Liver (tissue), 9 donors: Measurements from ENCODE around the gene EDC3. TPM values are rescaled to one million over a fixed set of nuclear protein-coding genes. Genes with fewer than 3 reads are reported as not detected.
A peak's percentile ranks its signal among the peaks of the same experiment; 100 is the strongest.

Source experiments
- DNase-seq: peaks from one replicate; pipeline ENCODE4 v3.0.0-alpha.2; 2017; ENCODE audit warnings: low spot score
- H3K27ac ChIP-seq, 2 donors: one replicate each; pipeline ENCODE4 v1.7.0; 2013; ENCODE audit warnings: inconsistent platforms in 2 of 2, low read length in 2 of 2, control low read depth in 1 of 2, low read depth in 1 of 2, mild to moderate bottlenecking in 1 of 2
- H3K27me3 ChIP-seq, 4 donors: one replicate each; pipeline versions ENCODE4 v1.6.1 to v1.7.0; 2013; ENCODE audit warnings: low read length in 3 of 4, inconsistent platforms in 1 of 4, mild to moderate bottlenecking in 1 of 4, moderate library complexity in 1 of 4; ENCODE audit not compliant: control insufficient read depth in 4 of 4, insufficient read depth in 4 of 4
- H3K36me3 ChIP-seq, 4 donors: one replicate each; pipeline versions ENCODE4 v1.6.1 to v1.7.0; 2013; ENCODE audit warnings: low read length in 3 of 4, mild to moderate bottlenecking in 3 of 4, low read depth in 1 of 4, moderate library complexity in 1 of 4; ENCODE audit not compliant: control insufficient read depth in 4 of 4, insufficient read depth in 3 of 4
- H3K4me1 ChIP-seq, 4 donors: one replicate each; pipeline versions ENCODE4 v1.6.1 to v1.7.0; 2013; ENCODE audit warnings: low read length in 3 of 4, mild to moderate bottlenecking in 3 of 4, moderate library complexity in 1 of 4; ENCODE audit not compliant: control insufficient read depth in 4 of 4, insufficient read depth in 4 of 4
- H3K4me3 ChIP-seq, 3 donors: one replicate each; pipeline versions ENCODE4 v1.6.1 to v1.7.0; 2013; ENCODE audit warnings: low read length in 3 of 3, control low read depth in 1 of 3, low read depth in 1 of 3, mild to moderate bottlenecking in 1 of 3
- H3K9ac ChIP-seq, 2 donors: one replicate each; pipeline ENCODE4 v1.7.0; 2013; ENCODE audit warnings: low read length in 2 of 2, mild to moderate bottlenecking in 2 of 2, moderate library complexity in 2 of 2, control low read depth in 1 of 2, low read depth in 1 of 2
- H3K9me3 ChIP-seq, 4 donors: one replicate each; pipeline versions ENCODE4 v1.6.1 to v1.7.0; 2013; ENCODE audit warnings: low read length in 3 of 4; ENCODE audit not compliant: control insufficient read depth in 4 of 4
- EGR1 ChIP-seq, 2 donors: IDR thresholded peaks; 2 replicates each; pipeline ENCODE4 v1.6.1; 2016 to 2018; ENCODE audit warnings: antibody characterized with exemption in 2 of 2, low read depth in 2 of 2
- FOXA1 ChIP-seq: IDR thresholded peaks from 2 replicates; pipeline ENCODE4 v1.6.1; 2016; ENCODE audit warnings: antibody characterized with exemption
- FOXA2 ChIP-seq: IDR thresholded peaks from 2 replicates; pipeline ENCODE4 v1.6.1; 2016; ENCODE audit warnings: antibody characterized with exemption
- GABPA ChIP-seq, 2 donors: IDR thresholded peaks in 1 of 2; conservative IDR thresholded peaks in 1 of 2; 2 replicates each; pipeline ENCODE4 v1.6.1; 2016; ENCODE audit warnings: antibody characterized with exemption in 2 of 2, mild to moderate bottlenecking in 1 of 2, moderate library complexity in 1 of 2
- HNF4A ChIP-seq, 2 donors: conservative IDR thresholded peaks; 2 replicates each; pipeline ENCODE4 v1.6.1; 2016; ENCODE audit warnings: antibody characterized with exemption in 2 of 2, mild to moderate bottlenecking in 2 of 2
- HNF4G ChIP-seq: IDR thresholded peaks from 2 replicates; pipeline ENCODE4 v1.6.1; 2016; ENCODE audit warnings: antibody characterized with exemption
- JUND ChIP-seq, 2 donors: IDR thresholded peaks; 2 replicates each; pipeline ENCODE4 v1.6.1; 2016; ENCODE audit warnings: antibody characterized with exemption in 2 of 2
- NR2F2 ChIP-seq: IDR thresholded peaks from 2 replicates; pipeline ENCODE4 v1.6.1; 2016; ENCODE audit warnings: antibody characterized with exemption
- RAD21 ChIP-seq, 2 donors: IDR thresholded peaks; 2 replicates each; pipeline ENCODE4 v1.6.1; 2016; ENCODE audit warnings: antibody characterized with exemption in 2 of 2, mild to moderate bottlenecking in 2 of 2
- RXRA ChIP-seq, 2 donors: IDR thresholded peaks; 2 replicates each; pipeline ENCODE4 v1.6.1; 2017 to 2018; ENCODE audit warnings: antibody characterized with exemption in 2 of 2, mild to moderate bottlenecking in 1 of 2
- SP1 ChIP-seq: IDR thresholded peaks from 2 replicates; pipeline ENCODE4 v1.6.1; 2018; ENCODE audit warnings: antibody characterized with exemption, mild to moderate bottlenecking
- TAF1 ChIP-seq: conservative IDR thresholded peaks from 2 replicates; pipeline ENCODE4 v1.6.1; 2016; ENCODE audit warnings: antibody characterized with exemption, mild to moderate bottlenecking
- YY1 ChIP-seq: IDR thresholded peaks from 2 replicates; pipeline ENCODE4 v1.6.1; 2016; ENCODE audit warnings: antibody characterized with exemption, mild to moderate bottlenecking
- WGBS: extraction: QIAGEN DNeasy Blood & Tissue Kit; methylation state at CpG from one replicate; pipeline ENCODE4 v1.1.7; 2013; 5-methylcytosine and 5-hydroxymethylcytosine counted together
- polyA plus RNA-seq, 2 donors: library from polyadenylated mRNA; stranded (reverse) in 1 of 2; unstranded in 1 of 2; fragments of 200-250 nt in 1 of 2; fragments of >200 nt in 1 of 2; fragmentation: Nextera tagmentation in 1 of 2; extraction: Ambion mirVana in 1 of 2; gene quantifications; one replicate each; pipeline versions ENCODE4 v1.2.1 to v1.2.3, GENCODE V29; 2013 to 2015
- total RNA-seq, 2 donors: library from RNA; depleted of rRNA; stranded (reverse); fragments of >200 nt; gene quantifications; one replicate each; pipeline ENCODE4 v1.2.3, GENCODE V29; 2014
- TF ChIP-seq, protein P1 (sequence below): IDR thresholded peaks from 2 replicates; pipeline ENCODE4 v1.6.1; 2016; ENCODE audit warnings: antibody characterized with exemption, mild to moderate bottlenecking
- TF ChIP-seq, protein P2 (sequence below): IDR thresholded peaks from 2 replicates; pipeline ENCODE4 v1.6.1; 2016; ENCODE audit warnings: antibody characterized with exemption
- TF ChIP-seq, protein P3 (sequence below): IDR thresholded peaks from 2 replicates; pipeline ENCODE4 v1.6.1; 2016; ENCODE audit warnings: antibody characterized with exemption
- TF ChIP-seq, protein P4 (sequence below): IDR thresholded peaks from 2 replicates; pipeline ENCODE4 v1.6.1; 2016; ENCODE audit warnings: antibody characterized with exemption
- donor health status: healthy.
- donor health status: healthy.
- donor health status: healthy.
- donor health status: healthy.
- donor health status: healthy.

Gene EDC3
- total and polyA plus RNA-seq, 4 donors: 5.8 to 9.5 (median 7.4) TPM

DNA sequence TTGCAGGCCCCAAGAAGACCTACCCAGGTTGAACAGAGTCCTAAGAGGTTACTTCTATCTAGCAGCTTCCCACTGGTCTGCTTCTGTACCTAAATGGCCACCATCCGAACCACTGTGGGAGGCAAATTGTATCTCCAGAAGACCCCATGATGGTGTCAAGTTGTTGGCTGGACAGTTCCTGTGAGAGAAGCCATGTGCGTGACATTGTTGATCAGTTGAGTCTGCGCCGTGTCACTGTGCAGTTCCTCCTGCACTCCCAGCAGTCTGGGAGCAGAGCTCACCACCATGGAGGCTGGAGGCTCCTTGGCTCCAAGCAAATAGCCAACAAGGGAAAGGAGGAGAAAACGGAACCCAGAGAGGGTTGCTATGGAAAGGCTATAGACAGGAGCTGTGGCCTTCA lies 37.0 kb upstream of the EDC3 start:
- Histone ChIP-seq H3K4me1 (peaks cover 5 to 49% (median 31%) of the 10 kb centered on the region in 4 donors), H3K27me3 (no peaks in the 10 kb centered on the region), H3K4me3 (no peak overlapping the region), H3K9me3 (no peaks in the 10 kb centered on the region), H3K36me3 (no peaks in the 10 kb centered on the region), H3K9ac (no peak overlapping the region), H3K27ac (no peak overlapping the region)
- TF ChIP-seq, protein P1, sequence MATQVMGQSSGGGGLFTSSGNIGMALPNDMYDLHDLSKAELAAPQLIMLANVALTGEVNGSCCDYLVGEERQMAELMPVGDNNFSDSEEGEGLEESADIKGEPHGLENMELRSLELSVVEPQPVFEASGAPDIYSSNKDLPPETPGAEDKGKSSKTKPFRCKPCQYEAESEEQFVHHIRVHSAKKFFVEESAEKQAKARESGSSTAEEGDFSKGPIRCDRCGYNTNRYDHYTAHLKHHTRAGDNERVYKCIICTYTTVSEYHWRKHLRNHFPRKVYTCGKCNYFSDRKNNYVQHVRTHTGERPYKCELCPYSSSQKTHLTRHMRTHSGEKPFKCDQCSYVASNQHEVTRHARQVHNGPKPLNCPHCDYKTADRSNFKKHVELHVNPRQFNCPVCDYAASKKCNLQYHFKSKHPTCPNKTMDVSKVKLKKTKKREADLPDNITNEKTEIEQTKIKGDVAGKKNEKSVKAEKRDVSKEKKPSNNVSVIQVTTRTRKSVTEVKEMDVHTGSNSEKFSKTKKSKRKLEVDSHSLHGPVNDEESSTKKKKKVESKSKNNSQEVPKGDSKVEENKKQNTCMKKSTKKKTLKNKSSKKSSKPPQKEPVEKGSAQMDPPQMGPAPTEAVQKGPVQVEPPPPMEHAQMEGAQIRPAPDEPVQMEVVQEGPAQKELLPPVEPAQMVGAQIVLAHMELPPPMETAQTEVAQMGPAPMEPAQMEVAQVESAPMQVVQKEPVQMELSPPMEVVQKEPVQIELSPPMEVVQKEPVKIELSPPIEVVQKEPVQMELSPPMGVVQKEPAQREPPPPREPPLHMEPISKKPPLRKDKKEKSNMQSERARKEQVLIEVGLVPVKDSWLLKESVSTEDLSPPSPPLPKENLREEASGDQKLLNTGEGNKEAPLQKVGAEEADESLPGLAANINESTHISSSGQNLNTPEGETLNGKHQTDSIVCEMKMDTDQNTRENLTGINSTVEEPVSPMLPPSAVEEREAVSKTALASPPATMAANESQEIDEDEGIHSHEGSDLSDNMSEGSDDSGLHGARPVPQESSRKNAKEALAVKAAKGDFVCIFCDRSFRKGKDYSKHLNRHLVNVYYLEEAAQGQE: no peak
- TF ChIP-seq, protein P2, sequence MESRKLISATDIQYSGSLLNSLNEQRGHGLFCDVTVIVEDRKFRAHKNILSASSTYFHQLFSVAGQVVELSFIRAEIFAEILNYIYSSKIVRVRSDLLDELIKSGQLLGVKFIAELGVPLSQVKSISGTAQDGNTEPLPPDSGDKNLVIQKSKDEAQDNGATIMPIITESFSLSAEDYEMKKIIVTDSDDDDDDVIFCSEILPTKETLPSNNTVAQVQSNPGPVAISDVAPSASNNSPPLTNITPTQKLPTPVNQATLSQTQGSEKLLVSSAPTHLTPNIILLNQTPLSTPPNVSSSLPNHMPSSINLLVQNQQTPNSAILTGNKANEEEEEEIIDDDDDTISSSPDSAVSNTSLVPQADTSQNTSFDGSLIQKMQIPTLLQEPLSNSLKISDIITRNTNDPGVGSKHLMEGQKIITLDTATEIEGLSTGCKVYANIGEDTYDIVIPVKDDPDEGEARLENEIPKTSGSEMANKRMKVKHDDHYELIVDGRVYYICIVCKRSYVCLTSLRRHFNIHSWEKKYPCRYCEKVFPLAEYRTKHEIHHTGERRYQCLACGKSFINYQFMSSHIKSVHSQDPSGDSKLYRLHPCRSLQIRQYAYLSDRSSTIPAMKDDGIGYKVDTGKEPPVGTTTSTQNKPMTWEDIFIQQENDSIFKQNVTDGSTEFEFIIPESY: no peak
- TF ChIP-seq HNF4G (no peak), JUND (IDR thresholded peaks at IDR 0.05) (no peak), FOXA1 (no peak), RAD21 (IDR thresholded peaks at IDR 0.05) (no peak), FOXA2 (no peak), GABPA (IDR thresholded peaks at IDR 0.05 in 1 of 2, conservative IDR thresholded peaks at IDR 0.05 in 1 of 2) (no peak), EGR1 (IDR thresholded peaks at IDR 0.05; ENCODE audit: low read depth in 2 of 2) (no peak), NR2F2 (no peak), YY1 (no peak), SP1 (no peak), RXRA (IDR thresholded peaks at IDR 0.05) (no peak), HNF4A (conservative IDR thresholded peaks at IDR 0.05) (no peak), TAF1 (no peak)
- TF ChIP-seq, protein P3, sequence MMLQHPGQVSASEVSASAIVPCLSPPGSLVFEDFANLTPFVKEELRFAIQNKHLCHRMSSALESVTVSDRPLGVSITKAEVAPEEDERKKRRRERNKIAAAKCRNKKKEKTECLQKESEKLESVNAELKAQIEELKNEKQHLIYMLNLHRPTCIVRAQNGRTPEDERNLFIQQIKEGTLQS: no peak
- TF ChIP-seq, protein P4, sequence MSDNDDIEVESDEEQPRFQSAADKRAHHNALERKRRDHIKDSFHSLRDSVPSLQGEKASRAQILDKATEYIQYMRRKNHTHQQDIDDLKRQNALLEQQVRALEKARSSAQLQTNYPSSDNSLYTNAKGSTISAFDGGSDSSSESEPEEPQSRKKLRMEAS: no peak
- no peak for DNase-seq
- 92% methylated on average over 5 of the region's 5 CpGs for WGBS

DNA sequence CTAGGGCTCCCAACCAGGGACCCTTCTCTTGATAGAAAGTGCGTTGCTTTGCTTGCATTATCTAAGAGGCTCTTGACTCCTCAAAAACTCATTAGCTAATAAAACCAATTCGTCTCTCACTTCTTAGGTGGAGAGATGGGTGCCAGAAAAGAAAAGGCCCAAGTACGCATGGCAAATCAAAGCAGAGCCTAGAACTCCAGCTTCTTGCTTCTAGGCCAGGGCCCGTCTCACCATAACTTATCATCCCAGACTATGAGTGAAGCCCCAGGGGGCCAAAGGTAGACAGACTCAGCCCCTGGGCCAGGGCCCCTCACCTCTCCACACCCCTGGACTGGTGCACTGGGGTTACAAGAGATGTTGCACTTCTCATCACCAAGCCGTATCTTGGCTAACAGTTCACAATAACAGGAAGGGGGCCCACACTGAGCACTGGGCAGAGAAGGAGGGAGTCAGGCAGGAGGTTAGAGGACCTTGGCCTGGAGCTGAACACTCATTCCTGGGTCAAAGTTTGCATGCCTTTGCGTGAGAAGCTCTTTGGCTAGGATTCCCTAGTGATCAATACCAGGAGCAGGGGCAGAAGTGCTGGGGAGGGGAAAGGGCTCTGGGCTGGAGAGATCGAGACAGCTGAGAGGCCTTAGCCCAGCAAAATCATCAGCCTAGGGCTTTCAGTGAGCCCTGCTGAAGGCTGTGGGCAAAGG lies 34.9 kb upstream of the EDC3 start:
- Histone ChIP-seq H3K9me3 (no peaks in the 10 kb centered on the region), H3K27me3 (no peaks in the 10 kb centered on the region)
- 49% methylated on average over 7 of the region's 7 CpGs for WGBS
- TF ChIP-seq HNF4G (peak; percentile 85), TAF1 (no peak), NR2F2 (peak; percentile 61), SP1 (peak; percentile 86), RXRA (IDR thresholded peaks at IDR 0.05) (peak; percentile 87 to 92), HNF4A (conservative IDR thresholded peaks at IDR 0.05) (peak; percentile 95 to 97), YY1 (no peak), GABPA (IDR thresholded peaks at IDR 0.05 in 1 of 2, conservative IDR thresholded peaks at IDR 0.05 in 1 of 2) (no peak), RAD21 (IDR thresholded peaks at IDR 0.05) (peak; percentile 19 to 45), FOXA1 (no peak), JUND (IDR thresholded peaks at IDR 0.05) (peak; percentile 20 to 69), FOXA2 (peak; percentile 46), EGR1 (IDR thresholded peaks at IDR 0.05; ENCODE audit: low read depth in 2 of 2) (no peak)
- TF ChIP-seq, protein P4: peak; percentile 85
- TF ChIP-seq, protein P2: no peak
- TF ChIP-seq, protein P3: peak; percentile 17
- TF ChIP-seq, protein P1: no peak

More for the DNA sequence above, 34.9 kb upstream of the EDC3 start:
- no peak overlapping the region for H3K4me3 ChIP-seq
- peaks cover 9 to 61% (median 42%) of the 10 kb centered on the region in 4 donors for H3K4me1 ChIP-seq
- no peaks in the 10 kb centered on the region for H3K36me3 ChIP-seq
- DNase-seq: no peak
- H3K27ac ChIP-seq: peak overlapping the region; percentile 46 to 56
- no peak overlapping the region for H3K9ac ChIP-seq
